Measurements from ENCODE around the gene RAB40A.

The RAB40A gene

GRCh38 chrX:103531002-103531401, 11.7 kb upstream of the RAB40A start:
- H3K4me3 ChIP-seq (ENCODE audit: control insufficient read depth, low read depth, low read length): no peak overlapping the region
- TF ChIP-seq, protein P1, sequence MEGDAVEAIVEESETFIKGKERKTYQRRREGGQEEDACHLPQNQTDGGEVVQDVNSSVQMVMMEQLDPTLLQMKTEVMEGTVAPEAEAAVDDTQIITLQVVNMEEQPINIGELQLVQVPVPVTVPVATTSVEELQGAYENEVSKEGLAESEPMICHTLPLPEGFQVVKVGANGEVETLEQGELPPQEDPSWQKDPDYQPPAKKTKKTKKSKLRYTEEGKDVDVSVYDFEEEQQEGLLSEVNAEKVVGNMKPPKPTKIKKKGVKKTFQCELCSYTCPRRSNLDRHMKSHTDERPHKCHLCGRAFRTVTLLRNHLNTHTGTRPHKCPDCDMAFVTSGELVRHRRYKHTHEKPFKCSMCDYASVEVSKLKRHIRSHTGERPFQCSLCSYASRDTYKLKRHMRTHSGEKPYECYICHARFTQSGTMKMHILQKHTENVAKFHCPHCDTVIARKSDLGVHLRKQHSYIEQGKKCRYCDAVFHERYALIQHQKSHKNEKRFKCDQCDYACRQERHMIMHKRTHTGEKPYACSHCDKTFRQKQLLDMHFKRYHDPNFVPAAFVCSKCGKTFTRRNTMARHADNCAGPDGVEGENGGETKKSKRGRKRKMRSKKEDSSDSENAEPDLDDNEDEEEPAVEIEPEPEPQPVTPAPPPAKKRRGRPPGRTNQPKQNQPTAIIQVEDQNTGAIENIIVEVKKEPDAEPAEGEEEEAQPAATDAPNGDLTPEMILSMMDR (conservative IDR thresholded peaks at IDR 0.05; ENCODE audit: control insufficient read depth, insufficient read depth, low read depth, low read length): no peak
- peak; percentile 95 for DNase-seq (ENCODE audit: low read depth)

- no peak overlapping the region for H3K4me3 ChIP-seq (ENCODE audit: control insufficient read depth, low read depth, low read length)
- TF ChIP-seq, protein P1 (conservative IDR thresholded peaks at IDR 0.05; ENCODE audit: control insufficient read depth, insufficient read depth, low read depth, low read length): no peak
- no peak for DNase-seq (ENCODE audit: low read depth)
Measured at GRCh38 chrX:103530545-103530944, 11.3 kb upstream of the RAB40A start.

DNA sequence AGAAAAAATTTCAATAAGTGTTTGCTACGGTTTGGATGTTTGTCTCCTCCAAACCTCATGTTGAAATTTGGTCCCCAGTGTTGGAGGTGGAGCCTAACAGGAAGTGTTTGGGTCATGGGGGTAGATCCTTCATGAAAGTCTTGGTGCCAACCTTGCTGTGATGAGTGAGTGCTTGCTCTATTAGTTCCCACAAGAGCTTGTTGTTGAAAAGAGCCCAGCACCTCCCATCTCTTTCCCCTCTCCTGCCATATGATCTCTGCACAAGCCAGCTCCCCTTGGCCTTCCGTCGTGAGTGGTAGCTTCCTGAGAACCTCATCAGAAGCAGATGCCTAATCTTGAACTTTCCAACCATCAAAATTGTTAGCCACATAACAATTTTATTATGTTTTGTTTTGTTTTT, 10.3 kb upstream of the RAB40A start:
- TF ChIP-seq, protein P1 (conservative IDR thresholded peaks at IDR 0.05; ENCODE audit: control insufficient read depth, insufficient read depth, low read depth, low read length): no peak
- DNase-seq (ENCODE audit: low read depth): no peak
- H3K4me3 ChIP-seq (ENCODE audit: control insufficient read depth, low read depth, low read length): no peak overlapping the region

- no peak for DNase-seq (ENCODE audit: low read depth)
- no peak overlapping the region for H3K4me3 ChIP-seq (ENCODE audit: control insufficient read depth, low read depth, low read length)
- TF ChIP-seq, protein P1 (conservative IDR thresholded peaks at IDR 0.05; ENCODE audit: control insufficient read depth, insufficient read depth, low read depth, low read length): no peak
Measured at GRCh38 chrX:103524747-103525146, 5.5 kb upstream of the RAB40A start.

DNA sequence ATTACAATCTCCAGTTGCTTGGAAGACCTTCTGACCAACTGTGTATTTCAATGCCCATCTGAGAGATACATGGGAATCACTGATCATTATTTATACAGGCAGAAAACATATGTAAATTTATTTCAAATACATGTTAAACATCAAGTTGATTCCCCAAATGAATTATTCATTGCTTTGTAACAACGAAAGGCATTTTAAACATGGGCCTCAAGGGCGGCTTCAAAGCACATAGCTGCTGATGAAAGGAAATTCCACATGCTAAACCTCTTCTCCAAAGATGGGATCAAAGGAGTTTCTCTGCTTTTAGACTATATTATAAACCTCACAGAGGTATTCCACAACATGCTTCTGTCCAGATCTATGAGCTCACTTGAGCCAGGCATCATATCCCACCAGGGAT, 4.3 kb upstream of the RAB40A start:
- DNase-seq (ENCODE audit: low read depth): no peak
- no peak overlapping the region for H3K4me3 ChIP-seq (ENCODE audit: control insufficient read depth, low read depth, low read length)
- TF ChIP-seq, protein P1 (conservative IDR thresholded peaks at IDR 0.05; ENCODE audit: control insufficient read depth, insufficient read depth, low read depth, low read length): no peak

- peak; percentile 83 for DNase-seq (ENCODE audit: low read depth)
- TF ChIP-seq, protein P1 (conservative IDR thresholded peaks at IDR 0.05; ENCODE audit: control insufficient read depth, insufficient read depth, low read depth, low read length): no peak
- no peak overlapping the region for H3K4me3 ChIP-seq (ENCODE audit: control insufficient read depth, low read depth, low read length)
Measured at GRCh38 chrX:103520386-103520785, 1.1 kb upstream of the RAB40A start.

DNA sequence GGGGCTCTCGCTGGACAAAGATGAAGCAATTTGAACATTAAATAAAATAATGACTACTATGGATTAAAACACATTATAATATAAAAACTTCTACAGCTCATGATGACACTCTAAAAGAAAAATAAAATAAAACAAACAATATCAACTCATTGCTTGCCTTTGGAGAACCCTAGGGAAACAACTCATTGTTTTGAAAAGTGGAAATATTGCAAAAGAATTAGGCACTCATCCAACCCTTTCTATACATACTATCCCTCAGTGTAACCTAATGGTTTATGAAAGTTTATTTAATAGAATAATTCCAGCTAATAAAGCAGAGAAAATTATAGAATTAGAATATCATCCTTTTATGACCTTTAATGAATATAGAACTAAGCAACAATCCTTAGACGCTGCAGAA, 718 bp downstream of the RAB40A start:
- TF ChIP-seq, protein P1 (conservative IDR thresholded peaks at IDR 0.05; ENCODE audit: control insufficient read depth, insufficient read depth, low read depth, low read length): no peak
- no peak overlapping the region for H3K4me3 ChIP-seq (ENCODE audit: control insufficient read depth, low read depth, low read length)
- DNase-seq (ENCODE audit: low read depth): peak; percentile 68
